Left lung (tissue), 10 donors: Measurements from ENCODE around the gene POU2F3. TPM values are rescaled to one million over a fixed set of nuclear protein-coding genes. Genes with fewer than 3 reads are reported as not detected.

ENCODE experiments used
- ATAC-seq: fragments of 200-7000 bp; cut with Tn5 transposase; one replicate; pipeline ENCODE4 v1.9.1; 2020; ENCODE audit warnings: moderate library complexity
- DNase-seq, 4 donors: peaks; one replicate each; pipeline ENCODE4 v3.0.0-alpha.2; 2013 to 2020
- H3K27ac ChIP-seq, 2 donors: fragments of 200-600 bp; sonication (generic) in 1 of 2; one replicate each; pipeline versions ENCODE4 v1.5.0 to v1.8.0; 2020 to 2021
- H3K27me3 ChIP-seq, 2 donors: fragments of 200-600 bp; sonication (generic) in 1 of 2; one replicate each; pipeline versions ENCODE4 v1.5.0 to v1.8.0; 2020 to 2021
- H3K36me3 ChIP-seq, 2 donors: fragments of 200-600 bp; sonication (generic) in 1 of 2; one replicate each; pipeline versions ENCODE4 v1.5.0 to v1.8.0; 2020 to 2021
- H3K4me1 ChIP-seq, 2 donors: fragments of 200-600 bp; one replicate each; pipeline ENCODE4 v1.8.0; 2021
- H3K4me3 ChIP-seq, 2 donors: fragments of 200-600 bp; sonication (generic) in 1 of 2; one replicate each; pipeline versions ENCODE4 v1.5.0 to v1.8.0; 2020 to 2021; ENCODE audit warnings: mild to moderate bottlenecking in 1 of 2
- H3K9me3 ChIP-seq, 2 donors: fragments of 200-600 bp; sonication (generic) in 1 of 2; one replicate each; pipeline versions ENCODE4 v1.5.0 to v1.8.0; 2020 to 2021
- intact Hi-C, 2 donors: fragments of 100-400 bp; cut with DNase I; formaldehyde crosslinking; loops; one replicate each; pipeline versions ENCODE4 v1.11.2 to v1.14.2; 2022
- polyA plus RNA-seq, 6 donors: library from polyadenylated mRNA; unstranded; fragments of 120-200 nt; gene quantifications; one replicate each; pipeline ENCODE4 v1.2.1, GENCODE V29; 2013; ENCODE audit not compliant: insufficient read length in 6 of 6
- total RNA-seq, 2 donors: library from RNA; stranded (reverse); fragmentation: NEBNext Ultra II Directional; extraction: Animal tissue kit (Norgen Biotek cat#: 25700); gene quantifications; one replicate each; pipeline ENCODE4 v1.2.1, GENCODE V29; 2021
- TF ChIP-seq, protein P1 (sequence below), 2 donors: fragments of 200-600 bp; sonication (generic) in 1 of 2; IDR thresholded peaks; one replicate each; pipeline versions ENCODE4 v1.5.0 to v1.8.0; 2021; ENCODE audit warnings: antibody characterized with exemption in 2 of 2
- donor health status: DM: no; HTN: yes; CAD: no.
- donor health status: DM: no; HTN: no; CAD: no.

The POU2F3 gene
- total and polyA plus RNA-seq, 8 donors, result 0.63 to 3.3 (median 1.1) TPM

DNA sequence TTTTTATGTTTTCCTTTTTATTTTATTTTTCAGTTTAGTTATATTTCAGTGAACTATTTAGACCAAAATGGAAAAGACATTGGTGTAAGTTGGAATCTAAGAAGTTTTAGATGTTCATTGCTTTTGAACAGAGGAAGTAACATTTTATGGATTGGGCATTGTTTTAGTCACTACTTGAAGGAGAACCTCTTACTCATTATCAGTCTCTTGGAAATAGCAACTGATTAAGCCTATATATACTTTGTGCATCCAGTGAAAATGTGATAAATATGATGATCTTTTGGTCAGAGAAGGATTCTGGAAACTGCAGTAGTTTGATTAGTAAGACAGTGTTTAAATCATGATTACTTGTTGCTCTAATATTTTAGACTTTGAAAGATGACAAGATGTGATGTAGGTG, 110.7 kb downstream of the POU2F3 start:
- Histone ChIP-seq H3K27ac (no peak overlapping the region), H3K36me3 (no peaks in the 10 kb centered on the region), H3K27me3 (peaks cover 0 to 81% of the 10 kb centered on the region in 2 donors), H3K4me1 (peaks cover 8 to 13% of the 10 kb centered on the region in 2 donors), H3K9me3 (no peaks in the 10 kb centered on the region), H3K4me3 (no peak overlapping the region)
- TF ChIP-seq, protein P1, sequence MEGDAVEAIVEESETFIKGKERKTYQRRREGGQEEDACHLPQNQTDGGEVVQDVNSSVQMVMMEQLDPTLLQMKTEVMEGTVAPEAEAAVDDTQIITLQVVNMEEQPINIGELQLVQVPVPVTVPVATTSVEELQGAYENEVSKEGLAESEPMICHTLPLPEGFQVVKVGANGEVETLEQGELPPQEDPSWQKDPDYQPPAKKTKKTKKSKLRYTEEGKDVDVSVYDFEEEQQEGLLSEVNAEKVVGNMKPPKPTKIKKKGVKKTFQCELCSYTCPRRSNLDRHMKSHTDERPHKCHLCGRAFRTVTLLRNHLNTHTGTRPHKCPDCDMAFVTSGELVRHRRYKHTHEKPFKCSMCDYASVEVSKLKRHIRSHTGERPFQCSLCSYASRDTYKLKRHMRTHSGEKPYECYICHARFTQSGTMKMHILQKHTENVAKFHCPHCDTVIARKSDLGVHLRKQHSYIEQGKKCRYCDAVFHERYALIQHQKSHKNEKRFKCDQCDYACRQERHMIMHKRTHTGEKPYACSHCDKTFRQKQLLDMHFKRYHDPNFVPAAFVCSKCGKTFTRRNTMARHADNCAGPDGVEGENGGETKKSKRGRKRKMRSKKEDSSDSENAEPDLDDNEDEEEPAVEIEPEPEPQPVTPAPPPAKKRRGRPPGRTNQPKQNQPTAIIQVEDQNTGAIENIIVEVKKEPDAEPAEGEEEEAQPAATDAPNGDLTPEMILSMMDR (IDR thresholded peaks at IDR 0.05), result no peak
- ATAC-seq (no peak), DNase-seq (no peak)
- intact Hi-C loops, result no loop called here

DNA sequence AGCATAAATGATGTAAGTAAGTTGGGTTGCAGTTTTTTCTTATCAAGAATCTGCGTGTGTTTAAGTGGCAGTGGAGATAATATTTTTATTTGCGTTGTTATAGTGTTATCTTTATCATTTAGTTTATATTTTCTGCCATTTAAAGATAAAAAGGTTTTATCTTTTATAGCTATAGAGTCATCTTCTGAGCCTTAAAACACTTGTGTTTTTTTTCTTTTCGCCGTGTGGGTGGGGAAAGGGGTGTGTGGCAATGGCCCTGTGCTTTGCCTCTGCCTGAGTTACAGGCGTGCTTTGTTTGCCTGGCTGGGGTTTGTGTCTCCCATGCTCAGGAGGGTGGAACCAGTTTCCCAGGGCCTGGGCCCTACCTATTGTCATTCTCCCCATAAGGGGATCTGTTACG, 112.5 kb downstream of the POU2F3 start:
- DNase-seq (no peak), ATAC-seq (no peak)
- no peak overlapping the region for H3K27ac ChIP-seq
- H3K36me3 ChIP-seq, result no peaks in the 10 kb centered on the region
- peaks cover 0 to 84% of the 10 kb centered on the region in 2 donors for H3K27me3 ChIP-seq
- intact Hi-C loops, result no loop called here
- TF ChIP-seq, protein P1 (IDR thresholded peaks at IDR 0.05), result no peak
- H3K9me3 ChIP-seq, result no peaks in the 10 kb centered on the region
- no peak overlapping the region for H3K4me3 ChIP-seq
- peaks cover 6 to 13% of the 10 kb centered on the region in 2 donors for H3K4me1 ChIP-seq

DNA sequence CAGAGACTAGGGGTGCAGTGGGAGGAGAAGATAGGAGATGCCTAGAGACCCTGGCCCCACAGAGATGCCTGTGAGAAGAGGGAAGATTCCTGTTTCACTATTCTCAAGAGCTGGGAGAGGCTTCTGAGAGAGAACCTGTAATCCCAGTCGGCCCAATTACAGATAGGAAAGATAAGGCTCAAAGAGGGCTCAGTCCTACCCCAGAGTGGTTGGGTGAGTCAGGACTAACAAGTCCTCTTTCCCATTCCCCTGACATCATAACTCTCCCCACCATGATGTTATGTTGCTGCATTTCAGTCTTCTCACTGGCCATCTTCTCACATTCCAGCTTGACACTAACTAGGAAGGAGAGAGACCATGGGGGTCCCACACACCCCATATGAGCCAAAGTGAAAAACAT, 114.1 kb downstream of the POU2F3 start:
- Histone ChIP-seq H3K27ac (no peak overlapping the region), H3K36me3 (no peaks in the 10 kb centered on the region), H3K27me3 (peaks cover 0 to 76% of the 10 kb centered on the region in 2 donors), H3K4me1 (peaks cover 0 to 8% of the 10 kb centered on the region in 2 donors), H3K9me3 (no peaks in the 10 kb centered on the region), H3K4me3 (no peak overlapping the region)
- DNase-seq, result no peak
- no peak for ATAC-seq
- TF ChIP-seq, protein P1 (IDR thresholded peaks at IDR 0.05), result no peak
- intact Hi-C loops, result no loop called here

DNA sequence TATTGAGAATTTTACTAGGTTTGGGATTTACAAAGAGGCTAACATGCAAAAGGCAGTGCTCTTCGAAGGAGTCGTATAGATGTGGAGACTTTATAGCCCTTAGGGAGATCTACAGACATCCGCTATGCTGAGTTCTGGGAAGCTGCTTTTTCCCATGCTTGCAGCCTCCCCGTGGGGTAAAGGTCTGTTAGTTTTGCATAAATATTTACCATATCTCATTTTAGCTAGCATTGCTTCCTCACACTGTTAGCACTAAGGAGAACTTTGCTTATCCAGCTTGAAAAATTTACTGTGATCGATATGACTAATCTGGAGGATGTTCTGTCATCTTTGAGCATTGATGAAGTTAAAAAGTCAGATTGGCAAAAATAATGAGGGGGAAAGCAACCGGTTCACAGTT, 114.8 kb downstream of the POU2F3 start:
- intact Hi-C loops, result no loop called here
- DNase-seq, result peak in 2 of 4 donors; percentile 31 to 36
- no peak for ATAC-seq

DNA sequence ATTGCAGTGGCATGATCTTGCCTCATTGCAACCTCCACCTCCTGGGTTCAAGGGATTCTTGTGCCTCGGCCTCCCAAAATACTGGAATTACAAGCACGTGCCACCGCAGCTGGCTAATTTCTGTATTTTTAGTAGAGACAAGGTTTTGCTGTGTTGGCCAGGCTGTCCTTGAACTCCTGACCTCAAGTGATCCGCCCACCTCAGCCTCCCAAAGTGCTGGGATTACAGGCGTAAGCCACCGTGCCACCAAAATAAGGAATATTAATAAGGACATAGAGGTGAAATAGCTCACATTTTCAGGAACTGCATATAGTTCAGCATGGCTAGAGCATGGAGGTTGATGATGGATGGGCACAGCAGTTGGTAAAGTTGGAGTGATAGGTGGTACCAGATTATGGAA, 117.7 kb downstream of the POU2F3 start:
- intact Hi-C loops, result no loop called here
- Histone ChIP-seq H3K4me3 (no peak overlapping the region), H3K27me3 (peaks cover 0 to 63% of the 10 kb centered on the region in 2 donors), H3K4me1 (peaks cover 0 to 9% of the 10 kb centered on the region in 2 donors), H3K36me3 (no peaks in the 10 kb centered on the region), H3K9me3 (no peaks in the 10 kb centered on the region), H3K27ac (no peak overlapping the region)
- ATAC-seq (no peak), DNase-seq (no peak)
- TF ChIP-seq, protein P1 (IDR thresholded peaks at IDR 0.05), result no peak

More for the DNA sequence above, 114.8 kb downstream of the POU2F3 start:
- no peak overlapping the region for H3K27ac ChIP-seq
- no peaks in the 10 kb centered on the region for H3K36me3 ChIP-seq
- TF ChIP-seq, protein P1 (IDR thresholded peaks at IDR 0.05), result no peak
- H3K4me1 ChIP-seq, result peaks cover 0 to 7% of the 10 kb centered on the region in 2 donors
- H3K4me3 ChIP-seq, result no peak overlapping the region
- no peaks in the 10 kb centered on the region for H3K9me3 ChIP-seq
- H3K27me3 ChIP-seq, result peaks cover 0 to 74% of the 10 kb centered on the region in 2 donors
